Renal cortex interstitium (tissue), 11 donors: ENCODE measurements around the gene BARHL1. TPM values are rescaled to one million over a fixed set of nuclear protein-coding genes. Genes with fewer than 3 reads are reported as not detected.

Experiments used
- DNase-seq, 11 donors: peaks; one replicate each; pipeline ENCODE4 v3.0.0-alpha.2; 2013; ENCODE audit warnings: low read depth in 9 of 11, low spot score in 4 of 11; ENCODE audit errors: extremely low read depth in 1 of 11
- polyA plus RNA-seq, 3 donors: library from polyadenylated mRNA; unstranded; fragments of 120-200 nt; gene quantifications; one replicate each; pipeline ENCODE4 v1.2.1, GENCODE V29; 2013; ENCODE audit not compliant: insufficient read length in 3 of 3

BARHL1 gene
- polyA plus RNA-seq, 3 donors = not detected

DNA sequence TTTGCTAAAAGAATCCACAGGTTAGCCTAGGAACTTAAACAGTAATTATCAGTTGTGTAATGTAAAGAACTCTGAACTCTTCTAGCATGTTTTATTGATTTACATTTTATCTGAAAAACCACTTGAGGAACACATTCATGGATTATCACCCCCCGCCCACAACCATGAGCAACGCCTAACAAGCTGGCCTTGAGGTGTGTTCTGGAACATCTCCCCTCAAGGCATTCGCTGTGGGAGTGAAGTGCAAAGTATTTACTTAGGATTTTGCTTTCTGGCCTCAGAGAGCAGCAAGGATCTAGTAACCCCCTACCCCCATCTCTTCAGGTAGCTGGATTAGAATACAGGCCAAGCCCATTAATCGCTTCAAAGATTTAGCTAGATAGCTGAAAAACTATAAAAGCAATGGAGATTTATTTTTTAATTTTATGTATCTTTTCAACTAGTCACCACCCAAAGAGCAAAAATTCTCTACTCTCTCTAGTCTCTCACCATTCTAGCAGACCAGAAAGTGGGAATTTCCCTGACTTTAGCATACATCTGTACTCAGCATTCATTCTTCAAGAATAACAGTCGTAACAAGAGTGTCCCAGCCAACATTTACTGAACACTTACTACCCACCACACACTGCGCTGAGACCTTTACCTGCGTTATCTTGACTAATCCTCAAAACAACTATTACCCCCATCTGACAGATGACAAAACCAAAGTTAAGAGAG lies 50.2 kb downstream of the BARHL1 start:
- DNase-seq = no peak

DNA sequence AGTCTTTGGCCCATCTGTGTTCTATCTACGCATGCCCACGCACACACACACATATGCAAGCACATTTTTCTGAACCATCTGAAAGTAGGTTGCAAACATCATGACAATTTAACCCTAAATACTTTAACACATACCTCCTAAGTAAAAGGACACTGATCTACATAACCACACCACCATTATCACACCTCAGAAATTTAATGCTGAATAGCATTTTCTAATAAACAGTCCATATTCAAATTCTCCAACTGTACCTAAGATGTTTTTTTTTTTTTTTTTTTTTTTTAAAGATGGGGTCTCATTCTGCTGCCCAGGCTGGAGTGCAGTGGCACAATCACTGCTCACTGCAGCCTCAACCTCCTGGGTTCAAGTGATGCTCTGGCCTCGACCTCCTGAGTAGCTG lies 51.9 kb downstream of the BARHL1 start:
- no peak for DNase-seq

DNA sequence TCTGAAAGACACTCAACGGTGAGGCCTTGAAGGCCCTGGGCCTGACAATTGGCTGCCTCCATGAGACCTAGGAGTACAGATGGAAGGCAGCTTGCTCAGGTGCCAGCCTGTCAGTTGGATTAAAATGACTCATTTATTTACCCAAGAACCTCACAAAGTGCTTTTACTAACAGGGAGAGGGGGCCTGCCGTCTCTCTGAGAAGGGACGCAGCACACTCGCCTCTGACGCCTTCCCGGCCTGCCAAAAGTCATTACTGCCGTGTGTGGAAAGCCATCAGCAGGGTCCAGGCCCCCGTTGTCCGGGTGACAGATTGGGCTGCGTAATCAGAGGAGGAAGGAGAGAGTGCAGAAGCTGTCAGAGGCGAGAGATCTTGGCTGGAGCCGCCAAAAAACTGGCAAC lies 54.9 kb downstream of the BARHL1 start:
- no peak for DNase-seq

DNA sequence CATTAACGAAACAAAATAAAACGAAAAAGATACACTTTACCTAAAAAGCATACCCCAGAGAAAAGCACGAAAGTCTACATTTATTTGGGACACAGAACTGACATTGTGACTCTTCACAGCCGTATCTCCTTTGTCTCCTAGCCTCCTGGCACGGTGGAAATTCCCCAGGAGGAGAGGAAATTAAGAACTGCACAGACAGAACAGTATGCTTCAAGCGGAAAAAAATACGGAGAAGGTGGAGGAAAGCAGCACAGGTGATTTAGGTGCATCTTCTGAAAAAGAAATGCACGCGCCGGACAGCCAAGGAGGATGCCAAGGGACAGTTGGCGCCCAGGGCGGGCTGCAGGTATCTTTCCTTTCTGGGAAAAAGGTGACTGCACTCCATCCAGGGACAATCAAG lies 55.4 kb downstream of the BARHL1 start:
- no peak for DNase-seq

DNA sequence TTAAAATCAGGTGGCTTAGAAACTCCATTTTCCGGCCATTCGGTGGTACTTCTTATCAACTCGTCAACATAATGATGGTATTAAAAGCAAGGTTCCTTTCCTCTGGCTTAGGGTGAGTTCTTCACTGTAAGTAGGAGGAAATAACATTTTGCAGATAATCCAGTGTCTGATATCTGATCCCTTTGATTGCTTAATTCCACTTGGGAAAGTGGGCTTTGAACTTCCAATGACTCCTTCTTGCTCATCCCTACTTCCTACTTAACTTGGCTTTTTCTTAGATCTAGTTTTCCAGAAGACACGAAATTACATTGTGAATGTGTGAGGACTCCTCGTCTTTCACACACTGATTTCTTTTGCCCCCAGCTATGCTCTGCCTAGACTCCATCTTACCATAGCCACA lies 55.8 kb downstream of the BARHL1 start:
- DNase-seq = no peak

DNA sequence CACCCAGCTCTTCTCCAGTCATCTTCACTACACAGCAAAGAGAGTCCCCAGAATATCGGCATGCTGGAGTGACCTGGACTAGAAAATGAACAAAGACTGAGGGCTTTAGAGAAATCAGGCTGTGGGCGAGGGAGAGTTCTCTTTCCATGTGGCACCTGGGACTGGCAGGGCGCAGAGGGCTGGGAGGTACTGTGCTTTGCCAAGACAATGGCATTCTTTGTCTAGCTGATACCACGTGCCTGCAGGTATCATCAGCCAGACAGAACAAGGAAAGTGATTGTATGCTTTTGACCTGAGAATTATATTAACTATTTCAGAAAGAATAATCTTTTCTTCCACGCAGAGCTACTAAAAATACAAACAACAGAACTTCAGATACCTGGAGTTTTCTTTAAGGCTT lies 56.9 kb downstream of the BARHL1 start:
- DNase-seq = no peak

Other genes starting within 250 kb of the BARHL1 start
- 10 to 100 TPM; 45.1 to 57.4 (median 53.7) TPM for gene SETX, start 227.6 kb upstream of the BARHL1 start, polyA plus RNA-seq
- 10 to 100 TPM; 19.1 to 21.6 (median 20.1) TPM for gene TTF1, start 175.8 kb upstream of the BARHL1 start, polyA plus RNA-seq
- 1 to 10 TPM; 1.3 to 1.7 (median 1.5) TPM for gene CFAP77, start 172.4 kb upstream of the BARHL1 start, polyA plus RNA-seq
- 10 to 100 TPM; 16.4 to 20.4 (median 17.4) TPM for gene DDX31, start 87.4 kb downstream of the BARHL1 start, polyA plus RNA-seq
- 10 to 100 TPM; 24.2 to 31.1 (median 26.5) TPM for gene GTF3C4, start 87.9 kb downstream of the BARHL1 start, polyA plus RNA-seq